IMR-90 (cell line): Measurements from ENCODE around the gene IRAK3. TPM values are rescaled to one million over a fixed set of nuclear protein-coding genes. Genes with fewer than 3 reads are reported as not detected.

ENCODE experiments used
- ATAC-seq: fragments of 200-7000 bp; cut with Tn5 transposase; 2 replicates; pipeline ENCODE4 v1.9.1; 2020; ENCODE audit warnings: low read depth, mild to moderate bottlenecking, moderate library complexity
- BruUV-seq: library from RNA; stranded (reverse); fragments of 400-500 nt; replicated peaks from 2 replicates; lab custom pipeline; 2021; lab: Mats Ljungman, UMichigan
- CTCF ChIA-PET: fragments of 300-600 bp; formaldehyde crosslinking; extraction: SDS; loops from one replicate; lab custom pipeline; 2021; ENCODE audit warnings: antibody characterized with exemption; lab: Yijun Ruan, JAX
- POLR2A ChIA-PET: fragments of 300-600 bp; sonication (Branson Sonifier 250); formaldehyde crosslinking; loops from one replicate; lab custom pipeline; 2022; ENCODE audit warnings: antibody characterized with exemption; ENCODE audit not compliant: unreplicated experiment; lab: Charles Lee
- DNase-seq: peaks from one replicate; pipeline ENCODE4 v3.0.0; 2013
- H2AFZ ChIP-seq: replicated peaks from 2 replicates; pipeline ENCODE3; 2013; ENCODE audit warnings: low read length, mild to moderate bottlenecking; ENCODE audit not compliant: poor library complexity
- H2AK5ac ChIP-seq: 2 replicates; pipeline ENCODE4 v1.6.1; 2013; ENCODE audit warnings: low read depth, low read length, inconsistent platforms
- H2AK9ac ChIP-seq: replicated peaks from 2 replicates; pipeline ENCODE3; 2013; ENCODE audit warnings: mild to moderate bottlenecking, low read depth, low read length, moderate library complexity; ENCODE audit not compliant: poor library complexity
- H2BK120ac ChIP-seq: 2 replicates; pipeline ENCODE4 v1.6.1; 2013; ENCODE audit warnings: low read depth, low read length, inconsistent platforms
- H2BK15ac ChIP-seq: 3 replicates; pipeline ENCODE4 v1.6.1; 2013; ENCODE audit warnings: low read depth, low read length, inconsistent platforms
- H2BK20ac ChIP-seq: 2 replicates; pipeline ENCODE4 v1.6.1; 2013; ENCODE audit warnings: low read depth, mild to moderate bottlenecking, inconsistent platforms, low read length, moderate library complexity
- H2BK5ac ChIP-seq: 2 replicates; pipeline ENCODE4 v1.6.1; 2013; ENCODE audit warnings: mild to moderate bottlenecking, low read depth, low read length, inconsistent platforms; ENCODE audit not compliant: poor library complexity, severe bottlenecking
- H3K14ac ChIP-seq: replicated peaks from 2 replicates; pipeline ENCODE4 v1.6.1; 2013; ENCODE audit warnings: low read depth, low read length, inconsistent platforms
- H3K18ac ChIP-seq: 2 replicates; pipeline ENCODE4 v1.6.1; 2013; ENCODE audit warnings: low read depth, low read length, control low read depth
- H3K23ac ChIP-seq: 2 replicates; pipeline ENCODE4 v1.6.1; 2013; ENCODE audit warnings: low read depth, low read length, inconsistent platforms
- H3K27ac ChIP-seq: 2 replicates; pipeline ENCODE4 v1.5.1; 2013; ENCODE audit warnings: mild to moderate bottlenecking, control low read depth, low read length; ENCODE audit not compliant: insufficient read depth
- H3K27me3 ChIP-seq: 2 replicates; pipeline ENCODE4 v1.6.1; 2013; ENCODE audit warnings: low read length; ENCODE audit not compliant: control insufficient read depth, insufficient read depth
- H3K36me3 ChIP-seq: 2 replicates; pipeline ENCODE4 v1.6.1; 2013; ENCODE audit warnings: low read length, mixed read lengths; ENCODE audit not compliant: control insufficient read depth, insufficient read depth
- H3K4ac ChIP-seq: 2 replicates; pipeline ENCODE4 v1.6.1; 2013; ENCODE audit warnings: low read depth, low read length, inconsistent platforms
- H3K4me1 ChIP-seq: 2 replicates; pipeline ENCODE4 v1.6.1; 2013; ENCODE audit warnings: low read length, mixed read lengths; ENCODE audit not compliant: control insufficient read depth, insufficient read depth
- H3K4me2 ChIP-seq: 2 replicates; pipeline ENCODE4 v1.6.1; 2013; ENCODE audit warnings: low read depth, mild to moderate bottlenecking, control low read depth, low read length, moderate library complexity
- H3K4me3 ChIP-seq: 2 replicates; pipeline ENCODE4 v1.5.1; 2013; ENCODE audit warnings: low read depth, mild to moderate bottlenecking, control low read depth, low read length, moderate library complexity; ENCODE audit not compliant: insufficient read depth
- H3K56ac ChIP-seq: 2 replicates; pipeline ENCODE4 v1.6.1; 2013; ENCODE audit warnings: low read length, inconsistent platforms; ENCODE audit not compliant: insufficient read depth; ENCODE audit errors: extremely low read depth
- H3K79me1 ChIP-seq, 2 experiments: 2 replicates each; pipeline ENCODE4 v1.6.1; 2013; ENCODE audit warnings: low read length in 2 of 2, inconsistent platforms in 1 of 2, low read depth in 1 of 2
- H3K9ac ChIP-seq: 2 replicates; pipeline ENCODE4 v1.6.1; 2013; ENCODE audit warnings: low read depth, low read length, control low read depth
- H3K9me1 ChIP-seq: 2 replicates; pipeline ENCODE4 v1.6.1; 2013; ENCODE audit warnings: low read length, inconsistent platforms; ENCODE audit not compliant: insufficient read depth
- H3K9me3 ChIP-seq: 2 replicates; pipeline ENCODE4 v1.6.1; 2013; ENCODE audit warnings: low read length; ENCODE audit not compliant: control insufficient read depth, insufficient read depth
- H4K20me1 ChIP-seq: 2 replicates; pipeline ENCODE4 v1.6.1; 2013; ENCODE audit warnings: low read length, inconsistent platforms; ENCODE audit not compliant: insufficient read depth
- H4K5ac ChIP-seq: 2 replicates; pipeline ENCODE4 v1.6.1; 2013; ENCODE audit warnings: mild to moderate bottlenecking, low read depth, low read length, control low read depth
- H4K8ac ChIP-seq, 2 experiments: 2 replicates each; pipeline ENCODE4 v1.6.1; 2013; ENCODE audit warnings: low read depth in 2 of 2, low read length in 2 of 2, control low read depth in 1 of 2, inconsistent platforms in 1 of 2
- H4K91ac ChIP-seq: 2 replicates; pipeline ENCODE4 v1.6.1; 2013; ENCODE audit warnings: low read depth, low read length, inconsistent platforms; ENCODE audit not compliant: insufficient read depth
- MAFK ChIP-seq: IDR thresholded peaks from 2 replicates; pipeline ENCODE4 v1.6.1; 2012; ENCODE audit warnings: low read depth, low read length, improper control_type of control experiment
- MAZ ChIP-seq: IDR thresholded peaks from 2 replicates; pipeline ENCODE4 v1.6.1; 2012; ENCODE audit warnings: low read depth, mild to moderate bottlenecking, low read length, improper control_type of control experiment, moderate library complexity, borderline replicate concordance
- RAD21 ChIP-seq: IDR thresholded peaks from 2 replicates; pipeline ENCODE4 v1.6.1; 2012; ENCODE audit warnings: low read length, improper control_type of control experiment
- WGBS, 2 experiments: methylation state at CpG; one replicate each; pipeline versions ENCODE4 v1.1.5 to v1.1.7; 2013; ENCODE audit warnings: missing lambda C conversion rate in 2 of 2; ENCODE audit not compliant: insufficient read length in 1 of 2; ENCODE audit errors: extremely low coverage in 2 of 2; 5-methylcytosine and 5-hydroxymethylcytosine counted together
- dilution Hi-C: fragments of 300-500 bp; cut with HindIII; formaldehyde crosslinking; loops from one replicate; pipeline ENCODE4 v1.14.3; 2018; ENCODE audit warnings: low sequenced_read_pairs; ENCODE audit not compliant: unreplicated experiment
- in situ Hi-C: fragments of 300-500 bp; cut with MboI; formaldehyde crosslinking; loops from 3 replicates; pipeline ENCODE4 v1.14.3; 2019; ENCODE audit warnings: low sequenced_read_pairs, inconsistent platforms, mixed read lengths
- intact Hi-C: fragments of 100-400 bp; cut with micrococcal nuclease; formaldehyde crosslinking; loops from 2 replicates; pipeline ENCODE4 v1.10.0; 2022
- polyA plus RNA-seq, 3 experiments: library from polyadenylated mRNA; depleted of rRNA; stranded (reverse); fragments of >200 nt; gene quantifications; 2 replicates each; pipeline ENCODE4 v1.2.3, GENCODE V29; 2012; ENCODE audit warnings: low replicate concordance in 1 of 3
- total RNA-seq: library from RNA; depleted of rRNA; stranded (reverse); fragments of >200 nt; gene quantifications from 2 replicates; pipeline ENCODE4 v1.2.3, GENCODE V29; 2012
- TF ChIP-seq, protein P1 (sequence below): fragments of 150-350 bp; IDR thresholded peaks from 2 replicates; pipeline ENCODE4 v1.6.1; 2017; ENCODE audit warnings: mild to moderate bottlenecking, antibody characterized with exemption, low read length, low read depth
- TF ChIP-seq, protein P2 (sequence below): fragments of 150-350 bp; IDR thresholded peaks from 2 replicates; pipeline ENCODE4 v1.6.1; 2016; ENCODE audit warnings: low read depth, mild to moderate bottlenecking, low read length, moderate library complexity, borderline replicate concordance

Gene IRAK3
- total and polyA plus RNA-seq, 2 of the 4 experiments (the other 2 are of a cell fraction), result 0.53 to 0.72 TPM

DNA sequence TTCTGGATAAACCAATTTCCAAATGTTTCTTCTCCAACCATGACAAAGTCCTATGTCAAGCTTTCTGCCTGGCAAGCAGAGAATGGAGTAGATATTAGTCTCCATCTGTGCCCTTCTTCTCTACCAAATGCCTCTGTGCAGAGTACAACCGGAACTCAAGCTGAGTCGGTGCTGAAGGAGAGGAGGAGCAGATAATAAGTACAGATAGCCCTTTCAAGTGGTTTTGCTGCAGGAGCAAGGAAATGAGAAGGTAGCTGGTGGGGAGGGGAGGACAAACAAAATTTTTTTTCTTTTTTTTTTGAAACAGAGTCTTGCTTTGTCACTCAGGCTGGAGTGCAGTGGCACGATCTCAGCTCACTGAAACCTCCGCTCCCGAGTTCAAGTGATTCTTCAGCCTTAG is 99.1 kb downstream of the IRAK3 start:
- Histone ChIP-seq H4K8ac (no peak overlapping the region), H3K79me1 (no peaks in the 10 kb centered on the region), H3K36me3 (no peaks in the 10 kb centered on the region), H3K9me1 (no peaks in the 10 kb centered on the region), H3K4me1 (no peaks in the 10 kb centered on the region), H3K27ac (no peak overlapping the region), H2BK120ac (no peak overlapping the region), H2AK9ac (no peak overlapping the region), H3K18ac (no peak overlapping the region), H2BK20ac (no peak overlapping the region), H3K27me3 (peaks cover 12% of the 10 kb centered on the region), H3K9me3 (no peaks in the 10 kb centered on the region), H4K5ac (no peak overlapping the region), H4K20me1 (no peaks in the 10 kb centered on the region), H3K9ac (no peak overlapping the region), H2BK5ac (no peak overlapping the region), H3K4ac (no peak overlapping the region), H2AK5ac (no peak overlapping the region), H3K56ac (no peak overlapping the region), H4K91ac (no peak overlapping the region), H2BK15ac (no peak overlapping the region), H3K14ac (no peak overlapping the region), H3K23ac (no peak overlapping the region), H3K4me3 (no peak overlapping the region), H3K4me2 (no peak overlapping the region), H2AFZ (no peak overlapping the region)
- in situ Hi-C loops (no loop called here), intact Hi-C loops (no loop called here), dilution Hi-C loops (no loop called here)
- DNase-seq (no peak), ATAC-seq (no peak)
- ChIA-PET CTCF (no interaction called here), POLR2A (no interaction called here)
- no TSS peak for BruUV-seq
- whole genome bisulfite sequencing, 2 experiments, result no CpG with 5 or more reads among the region's 5 CpGs
- TF ChIP-seq RAD21, result no peak
- TF ChIP-seq, protein P1, sequence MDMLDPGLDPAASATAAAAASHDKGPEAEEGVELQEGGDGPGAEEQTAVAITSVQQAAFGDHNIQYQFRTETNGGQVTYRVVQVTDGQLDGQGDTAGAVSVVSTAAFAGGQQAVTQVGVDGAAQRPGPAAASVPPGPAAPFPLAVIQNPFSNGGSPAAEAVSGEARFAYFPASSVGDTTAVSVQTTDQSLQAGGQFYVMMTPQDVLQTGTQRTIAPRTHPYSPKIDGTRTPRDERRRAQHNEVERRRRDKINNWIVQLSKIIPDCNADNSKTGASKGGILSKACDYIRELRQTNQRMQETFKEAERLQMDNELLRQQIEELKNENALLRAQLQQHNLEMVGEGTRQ, result no peak
- no peak for TF ChIP-seq MAZ
- TF ChIP-seq, protein P2, sequence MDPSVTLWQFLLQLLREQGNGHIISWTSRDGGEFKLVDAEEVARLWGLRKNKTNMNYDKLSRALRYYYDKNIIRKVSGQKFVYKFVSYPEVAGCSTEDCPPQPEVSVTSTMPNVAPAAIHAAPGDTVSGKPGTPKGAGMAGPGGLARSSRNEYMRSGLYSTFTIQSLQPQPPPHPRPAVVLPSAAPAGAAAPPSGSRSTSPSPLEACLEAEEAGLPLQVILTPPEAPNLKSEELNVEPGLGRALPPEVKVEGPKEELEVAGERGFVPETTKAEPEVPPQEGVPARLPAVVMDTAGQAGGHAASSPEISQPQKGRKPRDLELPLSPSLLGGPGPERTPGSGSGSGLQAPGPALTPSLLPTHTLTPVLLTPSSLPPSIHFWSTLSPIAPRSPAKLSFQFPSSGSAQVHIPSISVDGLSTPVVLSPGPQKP, result no peak
- TF ChIP-seq MAFK, result no peak
